ENCODE results near the gene GM2A. TPM values are rescaled to one million over a fixed set of nuclear protein-coding genes. Genes with fewer than 3 reads are reported as not detected.

GM2A gene
- total and polyA plus RNA-seq, 2 of the 8 experiments (the other 6 are each of a cell fraction or from before 2014, with no cell fraction given) = 18.5 to 32.2 TPM

GRCh38 chr5:151228986-151229385 lies 24.0 kb upstream of the GM2A start (continued):
- TF ChIP-seq MAFK (IDR thresholded peaks at IDR 0.05; ENCODE audit: low read depth, low read length) (no peak), TAF7 (optimal IDR thresholded peaks at IDR 0.05; ENCODE audit: borderline replicate concordance, low read depth, low read length) (no peak), SIN3A (conservative IDR thresholded peaks at IDR 0.05 in 1 of 2, IDR thresholded peaks at IDR 0.05 in 1 of 2; ENCODE audit: low read depth in 1 of 2, low read length in 2 of 2) (no peak), TAF1 (IDR thresholded peaks at IDR 0.05; ENCODE audit: low read depth, low read length) (no peak)
